Measurements from ENCODE around the gene PCDHGA8.
"Not testable (repeated sequence)": the region's sequence is repeated elsewhere in the genome, so short reads cannot be mapped to it uniquely, and the experiment has no call there.

Gene PCDHGA8

DNA sequence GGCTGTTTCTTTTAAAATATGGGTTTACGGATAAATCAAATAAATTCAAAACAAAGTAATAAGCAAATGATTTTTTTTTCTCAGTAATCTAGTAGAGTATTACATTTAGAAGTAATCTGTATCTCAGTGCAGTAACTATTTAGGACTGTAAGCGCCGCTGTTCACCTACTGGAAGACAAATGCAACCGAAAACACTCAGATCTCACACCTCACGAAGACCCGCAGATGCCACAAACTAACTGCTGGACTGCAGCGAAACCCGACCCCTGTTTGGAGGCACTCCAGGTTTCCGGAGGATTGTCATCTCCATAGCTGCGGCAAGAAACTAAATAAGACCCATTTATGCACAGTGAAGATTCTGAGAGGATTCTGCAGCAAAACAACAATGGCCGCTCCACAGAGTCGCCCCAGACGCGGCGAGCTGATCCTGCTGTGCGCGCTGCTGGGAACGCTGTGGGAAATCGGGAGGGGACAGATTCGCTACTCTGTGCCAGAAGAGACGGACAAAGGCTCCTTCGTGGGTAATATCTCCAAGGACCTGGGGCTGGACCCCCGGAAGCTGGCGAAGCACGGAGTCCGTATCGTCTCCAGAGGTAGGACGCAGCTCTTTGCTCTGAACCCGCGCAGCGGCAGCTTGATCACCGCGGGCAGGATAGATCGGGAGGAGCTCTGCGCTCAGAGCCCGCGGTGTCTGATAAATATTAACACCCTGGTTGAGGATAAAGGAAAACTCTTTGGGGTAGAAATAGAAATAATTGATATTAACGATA, at the start of gene PCDHGA8:
PCDHGA8 (plus strand) TSS at position 205 of the 770 bp plus-strand sequence; CDS start at position 386, 181 bp downstream.
- DNase-seq (ENCODE audit: low read depth), result no peak

DNA sequence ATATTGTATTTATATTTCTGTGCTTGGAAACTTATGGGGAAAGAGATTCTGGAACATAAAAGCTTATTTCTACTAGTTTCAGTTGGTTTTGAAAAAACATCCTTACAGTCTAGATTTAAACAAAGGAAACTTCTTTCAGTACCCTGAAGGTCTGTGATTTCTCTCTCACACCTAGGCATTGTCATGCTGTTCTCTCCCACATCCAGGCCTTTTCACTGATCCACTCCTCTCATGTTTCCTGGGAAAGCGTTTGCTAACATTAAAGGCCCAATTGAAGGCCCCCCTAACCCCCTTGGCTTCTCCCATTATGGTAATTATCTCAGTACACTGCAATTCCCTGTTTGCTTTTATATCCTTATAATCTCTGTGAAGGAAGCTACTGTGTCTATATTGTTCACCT, 49.7 kb upstream of the PCDHGA8 start:
- no peak for DNase-seq (ENCODE audit: low read depth)

DNA sequence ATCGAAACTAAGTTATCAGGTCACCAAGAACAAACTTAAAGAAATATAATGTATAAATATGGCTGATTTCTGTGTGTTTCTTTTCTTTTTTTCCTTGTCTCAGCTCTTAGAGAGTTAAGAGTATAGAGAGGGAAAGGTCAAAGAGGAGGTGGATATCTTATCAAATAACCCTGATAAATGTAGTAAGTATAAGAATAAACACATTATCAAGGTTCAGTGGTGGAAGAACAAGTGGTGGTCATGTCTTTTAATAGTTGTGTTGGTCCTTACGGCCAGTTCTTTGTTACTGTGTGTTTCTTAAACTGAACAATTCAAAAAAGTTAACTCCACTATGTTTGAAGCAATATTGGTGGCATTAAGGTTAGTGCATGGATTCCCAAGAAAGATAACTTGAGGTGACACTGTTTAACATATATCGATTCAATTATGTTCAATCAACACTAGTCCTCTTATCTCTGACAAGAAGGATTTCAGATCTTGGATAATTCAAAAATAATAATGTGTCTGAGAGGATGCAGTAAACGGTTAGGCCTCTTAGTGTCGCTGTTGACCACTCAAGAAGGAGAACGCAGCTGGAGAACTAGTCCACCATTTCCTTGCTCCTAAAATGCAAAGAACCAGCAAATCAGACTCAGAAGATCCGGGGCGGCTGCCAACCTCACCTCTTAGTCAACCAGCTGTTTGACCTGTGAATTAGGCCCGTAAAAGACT, 49.0 kb upstream of the PCDHGA8 start, which contains the start of gene PCDHGA3:
PCDHGA3 (plus strand) TSS at position 588 of the 711 bp plus-strand sequence. CDS start 205 bp downstream, outside the sequence.
- DNase-seq (ENCODE audit: low read depth), result no peak

DNA sequence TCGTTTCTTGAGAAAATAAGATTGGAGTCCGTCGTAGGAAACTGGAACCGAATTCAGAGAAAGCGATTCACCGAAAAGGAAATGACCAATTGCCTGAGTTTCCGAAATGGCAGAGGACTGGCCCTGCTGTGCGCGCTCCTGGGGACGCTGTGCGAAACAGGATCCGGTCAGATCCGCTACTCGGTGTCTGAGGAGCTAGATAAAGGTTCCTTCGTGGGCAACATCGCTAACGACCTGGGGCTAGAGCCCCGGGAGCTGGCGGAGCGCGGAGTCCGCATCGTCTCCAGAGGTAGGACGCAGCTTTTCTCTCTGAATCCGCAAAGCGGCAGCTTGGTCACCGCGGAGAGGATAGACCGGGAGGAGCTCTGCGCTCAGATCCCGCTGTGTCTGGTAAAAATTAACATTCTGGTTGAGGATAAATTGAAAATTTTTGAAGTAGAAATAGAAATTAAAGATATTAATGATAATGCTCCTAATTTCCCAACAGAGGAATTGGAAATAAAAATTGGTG, 48.4 kb upstream of the PCDHGA8 start:
- no peak for DNase-seq (ENCODE audit: low read depth)

DNA sequence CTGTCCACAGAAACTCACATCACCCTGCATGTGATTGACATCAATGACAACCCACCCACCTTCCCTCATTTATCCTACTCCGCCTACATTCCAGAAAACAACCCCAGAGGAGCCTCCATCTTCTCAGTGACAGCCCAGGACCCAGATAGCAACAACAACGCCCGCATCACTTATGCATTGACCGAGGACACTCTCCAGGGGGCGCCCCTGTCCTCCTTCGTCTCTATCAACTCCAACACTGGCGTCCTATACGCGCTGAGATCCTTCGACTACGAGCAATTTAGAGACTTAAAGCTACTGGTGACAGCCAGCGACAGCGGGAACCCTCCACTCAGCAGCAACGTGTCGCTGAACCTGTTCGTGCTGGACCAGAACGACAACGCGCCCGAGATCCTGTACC, 47.1 kb upstream of the PCDHGA8 start:
- no peak for DNase-seq (ENCODE audit: low read depth)

DNA sequence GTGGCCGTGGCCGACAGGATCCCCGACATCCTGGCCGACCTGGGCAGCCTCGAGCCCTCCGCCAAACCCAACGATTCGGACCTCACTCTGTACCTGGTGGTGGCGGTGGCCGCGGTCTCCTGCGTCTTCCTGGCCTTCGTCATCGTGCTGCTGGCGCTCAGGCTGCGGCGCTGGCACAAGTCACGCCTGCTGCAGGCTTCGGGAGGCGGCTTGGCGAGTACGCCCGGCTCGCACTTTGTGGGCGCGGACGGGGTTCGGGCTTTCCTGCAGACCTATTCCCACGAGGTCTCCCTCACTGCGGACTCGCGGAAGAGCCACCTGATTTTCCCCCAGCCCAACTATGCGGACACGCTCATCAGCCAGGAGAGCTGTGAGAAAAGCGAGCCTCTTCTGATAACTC, 46.4 kb upstream of the PCDHGA8 start:
- DNase-seq (ENCODE audit: low read depth), result not testable (repeated sequence)

DNA sequence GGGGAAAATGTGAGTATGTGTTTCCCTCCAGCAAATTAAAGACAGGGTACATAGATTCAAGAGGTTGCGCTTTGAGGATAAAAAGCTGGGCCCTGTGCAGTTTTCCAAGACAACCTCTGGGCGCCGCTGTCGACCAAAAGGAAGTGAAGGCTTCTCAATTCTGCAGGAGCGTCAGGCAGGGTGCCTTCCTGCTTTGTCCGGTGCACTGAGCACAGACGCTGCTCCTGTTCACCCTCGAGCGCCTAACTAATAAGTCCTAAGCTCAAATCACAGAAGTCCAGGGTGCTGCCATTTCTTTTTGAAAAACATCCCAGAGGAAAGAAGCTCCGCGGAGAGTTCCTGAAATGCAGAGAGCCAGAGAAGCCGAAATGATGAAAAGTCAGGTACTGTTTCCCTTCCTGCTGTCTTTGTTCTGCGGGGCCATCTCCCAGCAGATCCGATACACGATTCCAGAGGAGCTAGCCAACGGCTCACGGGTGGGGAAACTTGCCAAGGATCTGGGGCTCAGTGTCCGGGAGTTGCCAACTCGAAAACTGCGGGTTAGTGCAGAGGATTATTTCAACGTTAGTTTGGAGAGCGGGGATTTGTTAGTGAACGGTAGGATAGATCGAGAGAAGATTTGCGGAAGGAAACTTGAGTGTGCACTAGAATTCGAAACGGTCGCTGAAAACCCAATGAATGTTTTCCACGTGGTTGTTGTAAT, 42.4 kb upstream of the PCDHGA8 start, which contains the start of gene PCDHGB1:
PCDHGB1 (plus strand) TSS at position 183 of the 703 bp plus-strand sequence; CDS start at position 345, 162 bp downstream.
- DNase-seq (ENCODE audit: low read depth), result no peak

DNA sequence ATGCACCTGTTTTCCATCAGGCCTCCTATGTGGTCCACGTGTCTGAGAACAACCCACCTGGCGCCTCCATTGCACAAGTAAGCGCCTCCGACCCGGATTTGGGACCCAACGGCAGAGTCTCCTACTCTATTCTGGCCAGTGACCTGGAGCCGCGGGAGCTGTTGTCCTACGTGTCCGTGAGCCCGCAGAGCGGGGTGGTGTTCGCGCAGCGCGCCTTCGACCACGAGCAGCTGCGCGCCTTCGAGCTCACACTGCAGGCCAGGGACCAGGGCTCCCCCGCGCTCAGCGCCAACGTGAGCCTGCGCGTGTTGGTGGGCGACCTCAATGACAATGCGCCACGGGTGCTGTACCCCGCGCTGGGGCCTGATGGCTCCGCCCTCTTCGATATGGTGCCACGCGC, 40.8 kb upstream of the PCDHGA8 start:
- DNase-seq (ENCODE audit: low read depth), result no peak

DNA sequence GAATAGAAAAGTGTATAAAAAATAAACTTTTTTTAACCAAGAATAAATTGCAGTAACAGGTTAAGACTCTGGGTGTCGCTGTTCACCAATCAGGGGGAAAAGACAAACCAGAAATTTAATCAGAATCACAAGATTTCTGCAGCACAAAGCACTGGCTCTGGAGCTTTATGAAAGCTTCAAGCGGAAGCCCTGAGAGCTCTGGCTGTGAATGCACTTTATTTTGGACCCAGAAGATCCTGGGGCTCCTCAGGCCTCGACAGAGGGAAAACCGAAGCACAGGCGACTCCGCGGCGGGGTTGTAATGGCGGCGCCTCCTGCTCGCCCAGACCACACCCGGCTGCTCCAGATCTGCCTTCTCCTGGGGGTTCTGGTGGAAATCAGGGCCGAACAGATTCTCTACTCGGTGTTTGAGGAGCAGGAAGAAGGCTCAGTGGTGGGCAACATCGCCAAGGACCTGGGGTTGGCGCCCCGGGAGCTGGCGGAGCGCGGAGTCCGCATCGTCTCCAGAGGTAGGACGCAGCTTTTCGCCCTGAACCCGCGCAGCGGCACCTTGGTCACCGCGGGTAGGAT, 37.4 kb upstream of the PCDHGA8 start, which contains the start of gene PCDHGA4:
PCDHGA4 (plus strand) TSS at position 122 of the 570 bp plus-strand sequence; CDS start at position 209, 87 bp downstream.
- DNase-seq (ENCODE audit: low read depth), result no peak

DNA sequence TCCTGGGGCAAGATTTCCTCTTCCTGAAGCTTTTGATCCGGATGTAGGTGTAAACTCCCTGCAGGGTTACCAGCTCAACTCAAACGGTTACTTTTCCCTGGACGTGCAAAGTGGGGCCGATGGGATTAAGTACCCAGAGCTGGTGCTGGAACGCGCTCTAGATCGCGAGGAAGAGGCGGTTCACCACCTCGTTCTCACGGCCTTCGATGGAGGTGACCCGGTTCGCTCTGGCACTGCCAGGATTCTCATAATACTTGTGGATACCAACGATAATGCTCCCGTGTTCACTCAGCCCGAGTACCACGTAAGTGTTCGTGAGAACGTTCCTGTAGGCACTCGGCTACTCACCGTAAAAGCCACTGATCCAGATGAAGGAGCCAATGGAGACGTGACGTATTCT, 36.8 kb upstream of the PCDHGA8 start:
- no peak for DNase-seq (ENCODE audit: low read depth)

DNA sequence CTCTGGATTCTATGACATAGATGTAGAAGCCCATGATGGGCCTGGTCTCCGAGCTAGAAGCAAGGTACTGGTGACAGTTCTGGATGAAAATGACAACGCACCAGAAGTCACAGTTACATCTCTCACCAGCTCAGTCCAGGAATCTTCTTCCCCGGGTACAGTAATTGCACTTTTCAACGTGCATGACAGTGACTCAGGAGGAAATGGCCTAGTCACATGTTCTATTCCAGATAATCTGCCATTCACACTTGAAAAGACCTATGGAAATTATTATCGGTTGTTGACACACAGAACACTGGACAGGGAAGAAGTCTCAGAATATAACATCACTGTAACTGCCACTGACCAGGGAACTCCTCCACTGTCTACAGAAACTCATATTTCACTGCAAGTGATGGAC, 36.3 kb upstream of the PCDHGA8 start:
- DNase-seq (ENCODE audit: low read depth), result no peak

DNA sequence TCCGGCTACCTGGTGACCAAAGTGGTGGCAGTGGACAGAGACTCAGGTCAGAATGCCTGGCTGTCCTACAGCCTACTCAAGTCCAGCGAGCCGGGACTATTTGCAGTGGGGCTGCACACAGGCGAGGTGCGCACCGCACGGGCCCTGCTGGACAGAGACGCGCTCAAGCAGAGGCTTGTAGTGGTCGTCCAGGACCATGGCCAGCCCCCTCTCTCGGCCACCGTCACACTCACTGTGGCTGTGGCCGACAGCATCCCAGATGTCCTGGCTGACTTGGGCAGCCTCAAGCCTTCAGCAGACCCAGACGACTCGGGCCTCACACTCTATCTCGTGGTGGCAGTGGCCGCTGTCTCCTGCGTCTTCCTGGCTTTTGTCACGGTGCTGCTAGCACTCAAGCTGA, 35.5 kb upstream of the PCDHGA8 start:
- no peak for DNase-seq (ENCODE audit: low read depth)

DNA sequence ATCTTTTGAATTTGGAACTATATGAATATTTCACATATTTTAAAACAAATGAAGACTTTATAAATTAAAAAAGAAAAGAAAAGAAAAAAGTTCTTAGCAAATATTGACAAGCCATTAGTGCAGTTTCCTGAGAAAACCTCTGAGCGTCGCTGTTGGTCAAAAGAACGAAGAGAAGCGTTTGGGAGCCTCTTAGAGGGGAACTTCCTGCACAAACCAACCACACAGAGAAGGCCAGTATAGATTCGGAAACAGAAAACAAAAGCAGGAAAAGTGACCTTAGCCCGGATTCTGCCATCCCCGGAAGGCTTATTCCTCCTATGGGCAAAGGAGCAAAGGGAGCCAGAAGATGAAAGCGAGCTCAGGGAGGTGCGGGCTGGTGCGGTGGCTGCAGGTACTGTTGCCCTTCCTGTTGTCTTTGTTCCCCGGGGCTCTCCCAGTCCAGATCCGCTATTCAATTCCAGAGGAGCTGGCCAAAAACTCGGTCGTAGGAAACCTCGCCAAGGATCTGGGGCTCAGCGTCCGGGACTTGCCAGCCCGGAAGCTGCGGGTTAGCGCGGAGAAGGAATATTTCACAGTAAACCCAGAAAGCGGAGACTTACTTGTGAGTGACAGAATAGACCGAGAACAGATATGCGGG, 32.5 kb upstream of the PCDHGA8 start, which contains the start of gene PCDHGB2:
PCDHGB2 (plus strand) TSS at position 205 of the 637 bp plus-strand sequence; CDS start at position 347, 142 bp downstream.
- DNase-seq (ENCODE audit: low read depth), result no peak

DNA sequence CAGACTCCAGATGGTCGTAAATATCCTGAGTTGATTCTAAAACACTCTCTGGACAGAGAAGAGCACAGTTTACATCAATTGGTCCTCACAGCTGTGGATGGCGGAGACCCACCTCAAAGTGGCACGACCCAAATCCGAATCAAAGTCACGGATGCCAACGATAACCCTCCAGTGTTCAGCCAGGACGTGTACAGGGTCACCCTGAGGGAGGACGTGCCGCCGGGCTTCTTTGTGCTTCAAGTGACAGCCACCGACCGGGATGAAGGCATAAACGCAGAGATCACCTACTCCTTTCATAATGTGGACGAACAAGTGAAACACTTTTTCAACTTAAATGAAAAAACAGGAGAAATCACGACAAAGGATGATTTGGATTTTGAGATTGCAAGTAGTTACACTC, 31.7 kb upstream of the PCDHGA8 start:
- DNase-seq (ENCODE audit: low read depth), result no peak

DNA sequence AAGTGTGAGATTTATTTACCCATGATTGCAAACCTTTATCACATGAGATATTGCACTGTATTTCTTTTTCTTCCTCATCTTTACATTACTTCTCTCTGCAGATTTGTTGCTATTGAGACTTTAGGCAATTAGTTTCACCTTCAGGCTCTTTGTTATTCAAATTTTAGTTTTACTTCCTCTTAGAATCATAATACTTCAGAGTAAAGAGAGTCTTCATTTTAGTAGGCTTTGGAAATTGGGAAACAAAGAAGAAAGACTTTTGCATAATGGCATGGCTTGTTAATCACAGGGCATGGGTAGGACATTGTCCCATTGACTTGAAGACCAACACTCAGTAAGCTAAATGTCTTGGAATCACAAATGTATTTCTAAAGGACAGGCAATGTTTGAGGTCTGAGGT, 29.7 kb upstream of the PCDHGA8 start:
- no peak for DNase-seq (ENCODE audit: low read depth)

DNA sequence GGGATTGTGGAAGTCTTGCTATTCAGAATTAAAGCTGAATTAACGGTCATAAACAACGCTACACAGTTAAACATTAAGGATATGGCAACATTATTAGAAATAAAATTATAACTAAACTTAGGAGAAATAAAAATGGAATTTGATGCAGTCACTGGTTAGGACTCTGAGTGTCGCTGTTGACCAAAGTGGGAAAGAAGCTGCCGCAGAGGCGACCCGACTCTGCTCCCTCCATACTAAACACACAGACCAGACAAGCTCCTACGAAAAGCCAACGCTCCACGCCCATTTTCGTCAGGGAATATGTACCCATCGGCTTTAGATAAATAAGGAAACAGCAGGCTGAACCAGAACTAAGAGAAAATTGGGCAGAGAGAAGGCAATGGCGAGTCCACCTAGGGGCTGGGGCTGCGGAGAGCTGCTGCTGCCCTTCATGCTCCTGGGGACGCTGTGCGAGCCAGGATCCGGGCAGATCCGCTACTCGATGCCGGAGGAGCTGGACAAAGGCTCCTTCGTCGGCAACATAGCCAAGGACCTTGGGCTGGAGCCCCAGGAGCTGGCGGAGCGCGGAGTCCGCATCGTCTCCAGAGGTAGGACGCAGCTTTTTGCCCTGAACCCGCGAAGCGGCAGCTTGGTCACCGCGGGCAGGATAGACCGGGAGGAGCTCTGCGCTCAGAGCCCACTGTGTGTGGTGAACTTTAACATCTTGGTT, 28.3 kb upstream of the PCDHGA8 start, which contains the start of gene PCDHGA5:
PCDHGA5 (plus strand) TSS at position 211 of the 709 bp plus-strand sequence; CDS start at position 380, 169 bp downstream.
- no peak for DNase-seq (ENCODE audit: low read depth)

DNA sequence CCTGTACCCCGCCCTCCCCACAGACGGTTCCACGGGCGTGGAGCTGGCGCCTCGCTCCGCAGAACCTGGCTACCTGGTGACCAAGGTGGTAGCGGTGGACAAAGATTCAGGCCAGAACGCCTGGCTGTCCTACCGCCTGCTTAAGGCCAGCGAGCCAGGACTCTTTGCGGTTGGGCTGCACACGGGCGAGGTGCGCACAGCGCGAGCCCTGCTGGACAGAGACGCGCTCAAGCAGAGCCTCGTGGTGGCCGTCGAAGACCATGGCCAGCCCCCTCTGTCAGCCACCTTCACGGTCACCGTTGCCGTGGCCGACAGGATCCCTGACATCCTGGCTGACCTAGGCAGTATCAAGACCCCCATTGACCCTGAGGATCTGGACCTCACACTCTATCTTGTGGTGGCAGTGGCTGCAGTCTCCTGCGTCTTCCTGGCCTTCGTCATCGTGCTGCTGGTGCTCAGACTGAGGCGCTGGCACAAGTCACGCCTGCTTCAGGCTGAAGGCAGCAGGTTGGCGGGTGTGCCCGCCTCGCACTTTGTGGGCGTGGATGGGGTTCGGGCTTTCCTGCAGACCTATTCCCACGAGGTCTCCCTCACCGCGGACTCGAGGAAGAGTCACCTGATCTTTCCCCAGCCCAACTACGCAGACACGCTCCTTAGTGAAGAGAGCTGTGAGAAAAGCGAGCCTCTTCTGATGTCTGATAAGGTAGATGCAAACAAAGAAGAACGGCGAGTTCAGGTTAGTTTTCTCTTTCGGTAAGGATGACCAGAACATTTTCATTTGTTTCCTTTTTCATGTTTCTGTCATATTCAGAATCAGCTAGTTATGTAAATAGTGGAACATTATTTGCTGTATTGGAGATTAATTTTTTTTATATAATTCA, 26.2 kb upstream of the PCDHGA8 start:
- no peak for DNase-seq (ENCODE audit: low read depth)

DNA sequence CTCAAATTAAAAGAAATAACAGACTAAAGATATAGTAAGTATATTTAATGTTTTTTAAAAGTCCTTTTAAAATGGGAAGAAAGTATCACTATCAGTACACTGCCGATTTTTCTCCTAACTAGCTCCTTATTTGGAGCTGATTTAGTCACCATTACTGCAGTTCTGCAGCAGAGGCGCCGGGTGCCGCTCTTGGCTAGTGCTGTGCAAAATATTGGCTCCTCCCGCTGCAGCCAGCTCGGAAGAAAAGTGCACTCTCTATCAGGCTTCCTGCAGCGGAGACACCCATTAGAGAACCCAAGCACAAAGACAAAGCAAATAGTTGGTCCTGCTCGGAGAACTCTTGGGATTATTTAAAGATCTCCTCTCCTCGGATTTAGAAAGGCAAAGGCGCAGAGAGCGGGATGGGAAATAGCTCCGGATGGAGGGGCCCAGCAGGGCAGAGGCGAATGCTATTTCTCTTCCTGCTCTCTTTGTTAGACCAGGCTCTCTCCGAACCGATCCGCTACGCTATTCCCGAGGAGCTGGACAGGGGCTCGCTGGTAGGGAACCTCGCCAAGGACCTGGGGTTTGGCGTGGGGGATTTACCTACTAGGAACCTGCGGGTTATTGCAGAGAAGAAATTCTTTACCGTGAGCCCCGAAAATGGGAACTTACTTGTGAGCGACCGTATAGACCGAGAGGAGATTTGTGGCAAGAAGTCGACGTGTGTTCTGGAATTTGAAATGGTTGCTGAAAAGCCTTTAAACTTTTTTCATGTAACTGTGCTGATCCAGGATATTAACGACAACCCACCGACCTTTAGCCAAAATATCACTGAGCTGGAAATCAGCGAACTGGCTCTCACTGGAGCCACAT, 22.2 kb upstream of the PCDHGA8 start, which contains the start of gene PCDHGB3:
PCDHGB3 (plus strand) TSS at position 249 of the 855 bp plus-strand sequence; CDS start at position 402, 153 bp downstream.
- no peak for DNase-seq (ENCODE audit: low read depth)

Data from activated gamma-delta T cell treated with anti-CD3 and anti-CD28 coated beads, Interleukin-2, amount 50 U/mL, for 16 hours (primary cell).